ENCODE results near the gene NIPBL.

DNA sequence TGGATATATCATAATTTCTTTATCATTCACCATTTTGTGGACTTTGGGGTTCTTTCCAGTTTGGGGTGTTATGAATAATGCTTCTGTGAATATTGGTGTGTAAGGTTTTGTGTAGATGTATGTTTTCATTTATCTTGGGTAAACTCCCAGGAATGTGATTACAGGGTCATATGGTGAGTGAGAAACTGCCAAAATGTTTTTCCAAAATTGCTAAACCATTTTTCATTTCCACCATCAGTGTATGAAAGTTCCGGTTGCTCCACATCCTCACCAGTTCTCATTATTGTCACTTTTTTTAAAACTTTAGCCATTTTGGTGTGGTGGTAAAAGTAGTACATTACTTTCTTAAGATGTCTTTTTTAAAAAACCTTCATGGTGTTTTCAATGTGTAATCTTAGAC lies 152.9 kb downstream of the NIPBL start:
- TF ChIP-seq, protein P1, sequence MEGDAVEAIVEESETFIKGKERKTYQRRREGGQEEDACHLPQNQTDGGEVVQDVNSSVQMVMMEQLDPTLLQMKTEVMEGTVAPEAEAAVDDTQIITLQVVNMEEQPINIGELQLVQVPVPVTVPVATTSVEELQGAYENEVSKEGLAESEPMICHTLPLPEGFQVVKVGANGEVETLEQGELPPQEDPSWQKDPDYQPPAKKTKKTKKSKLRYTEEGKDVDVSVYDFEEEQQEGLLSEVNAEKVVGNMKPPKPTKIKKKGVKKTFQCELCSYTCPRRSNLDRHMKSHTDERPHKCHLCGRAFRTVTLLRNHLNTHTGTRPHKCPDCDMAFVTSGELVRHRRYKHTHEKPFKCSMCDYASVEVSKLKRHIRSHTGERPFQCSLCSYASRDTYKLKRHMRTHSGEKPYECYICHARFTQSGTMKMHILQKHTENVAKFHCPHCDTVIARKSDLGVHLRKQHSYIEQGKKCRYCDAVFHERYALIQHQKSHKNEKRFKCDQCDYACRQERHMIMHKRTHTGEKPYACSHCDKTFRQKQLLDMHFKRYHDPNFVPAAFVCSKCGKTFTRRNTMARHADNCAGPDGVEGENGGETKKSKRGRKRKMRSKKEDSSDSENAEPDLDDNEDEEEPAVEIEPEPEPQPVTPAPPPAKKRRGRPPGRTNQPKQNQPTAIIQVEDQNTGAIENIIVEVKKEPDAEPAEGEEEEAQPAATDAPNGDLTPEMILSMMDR (IDR thresholded peaks at IDR 0.05): no peak
- no peak for TF ChIP-seq POLR2AphosphoS5 (IDR thresholded peaks at IDR 0.05)
